AG04449 (cell line): ENCODE measurements around the gene TLE4.
A peak's percentile ranks its signal among the peaks of the same experiment; 100 is the strongest.

Experiments used
- CTCF ChIA-PET: fragments of 350-600 bp; formaldehyde crosslinking; extraction: SDS; loops from one replicate; lab custom pipeline; 2021; ENCODE audit warnings: antibody characterized with exemption; lab: Yijun Ruan, JAX
- POLR2A ChIA-PET: fragments of 400-600, 350-600 bp; formaldehyde crosslinking; extraction: SDS; loops from one replicate; lab custom pipeline; 2020; ENCODE audit warnings: antibody characterized with exemption, inconsistent platforms; lab: Yijun Ruan, JAX
- DNase-seq: peaks from one replicate; pipeline ENCODE4 v3.0.0-alpha.2; 2010; ENCODE audit warnings: low read depth, low spot score
- H3K4me3 ChIP-seq: 2 replicates; pipeline ENCODE4 v1.5.1; 2011; ENCODE audit warnings: low read depth, mild to moderate bottlenecking, control low read depth, low read length
- TF ChIP-seq, protein P1 (sequence below): IDR thresholded peaks from one replicate; pipeline ENCODE4 v1.5.1; 2011; ENCODE audit warnings: mild to moderate bottlenecking, moderate library complexity, low read length, control low read depth, inconsistent platforms; ENCODE audit not compliant: insufficient read depth; ENCODE audit errors: missing control alignments

The TLE4 gene

DNA sequence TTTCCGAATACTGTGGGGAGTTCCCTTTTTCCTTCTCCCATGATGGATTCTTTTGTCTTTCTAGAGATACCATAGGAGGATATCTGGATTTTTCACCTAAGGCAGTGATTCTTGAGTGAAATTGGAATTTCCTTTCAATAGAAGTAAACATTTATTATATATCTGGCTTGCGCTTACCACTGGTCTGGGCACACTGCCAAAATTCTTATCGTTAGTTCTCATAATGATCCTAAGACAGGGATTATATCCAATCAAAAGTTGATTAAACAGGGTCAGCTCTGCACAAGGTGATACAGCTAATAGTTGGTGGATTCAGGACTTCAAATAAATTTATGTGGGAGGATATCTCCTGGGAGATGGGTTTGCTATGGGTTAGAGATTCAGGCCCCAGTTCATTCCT, 9.6 kb downstream of the TLE4 start:
- H3K4me3 ChIP-seq = no peak overlapping the region
- TF ChIP-seq, protein P1, sequence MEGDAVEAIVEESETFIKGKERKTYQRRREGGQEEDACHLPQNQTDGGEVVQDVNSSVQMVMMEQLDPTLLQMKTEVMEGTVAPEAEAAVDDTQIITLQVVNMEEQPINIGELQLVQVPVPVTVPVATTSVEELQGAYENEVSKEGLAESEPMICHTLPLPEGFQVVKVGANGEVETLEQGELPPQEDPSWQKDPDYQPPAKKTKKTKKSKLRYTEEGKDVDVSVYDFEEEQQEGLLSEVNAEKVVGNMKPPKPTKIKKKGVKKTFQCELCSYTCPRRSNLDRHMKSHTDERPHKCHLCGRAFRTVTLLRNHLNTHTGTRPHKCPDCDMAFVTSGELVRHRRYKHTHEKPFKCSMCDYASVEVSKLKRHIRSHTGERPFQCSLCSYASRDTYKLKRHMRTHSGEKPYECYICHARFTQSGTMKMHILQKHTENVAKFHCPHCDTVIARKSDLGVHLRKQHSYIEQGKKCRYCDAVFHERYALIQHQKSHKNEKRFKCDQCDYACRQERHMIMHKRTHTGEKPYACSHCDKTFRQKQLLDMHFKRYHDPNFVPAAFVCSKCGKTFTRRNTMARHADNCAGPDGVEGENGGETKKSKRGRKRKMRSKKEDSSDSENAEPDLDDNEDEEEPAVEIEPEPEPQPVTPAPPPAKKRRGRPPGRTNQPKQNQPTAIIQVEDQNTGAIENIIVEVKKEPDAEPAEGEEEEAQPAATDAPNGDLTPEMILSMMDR = no peak
- CTCF ChIA-PET = no interaction called here
- DNase-seq = no peak
- POLR2A ChIA-PET = interaction anchor here (0.6 to 1.4 kb wide), 2 partner anchors 11 to 30 kb away, joined by 4 read pairs; no protein-coding TSS in a partner anchor

DNA sequence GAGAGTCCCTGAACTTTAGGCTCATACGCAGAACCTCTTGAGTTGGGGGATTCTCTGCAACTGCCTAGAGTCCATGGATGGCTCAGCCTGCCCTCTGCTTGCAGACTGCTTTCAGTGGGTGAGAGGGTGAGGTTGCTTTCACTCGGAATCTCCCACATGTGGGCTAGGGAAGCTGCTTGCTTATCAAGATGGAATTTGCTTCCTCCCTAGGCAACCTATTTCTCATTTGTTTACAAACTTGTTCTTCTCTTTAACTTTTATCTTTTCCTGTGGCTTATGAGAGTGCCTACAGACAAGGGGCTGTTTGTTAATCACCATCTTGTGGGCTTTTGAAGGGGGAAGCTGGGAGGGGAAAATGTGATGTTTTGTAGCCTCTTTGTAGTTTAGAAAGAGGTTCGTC, 10.0 kb downstream of the TLE4 start:
- TF ChIP-seq, protein P1 = peak; percentile 13
- no peak overlapping the region for H3K4me3 ChIP-seq
- peak; percentile 72 for DNase-seq
- POLR2A ChIA-PET = interaction anchor here (0.6 to 1.4 kb wide), 2 partner anchors 11 to 29 kb away, joined by 4 read pairs; no protein-coding TSS in a partner anchor
- CTCF ChIA-PET = interaction anchor here (1.0 to 2.0 kb wide), 2 partner anchors 103 to 452 kb away, joined by 3 to 5 read pairs; no protein-coding TSS in a partner anchor

DNA sequence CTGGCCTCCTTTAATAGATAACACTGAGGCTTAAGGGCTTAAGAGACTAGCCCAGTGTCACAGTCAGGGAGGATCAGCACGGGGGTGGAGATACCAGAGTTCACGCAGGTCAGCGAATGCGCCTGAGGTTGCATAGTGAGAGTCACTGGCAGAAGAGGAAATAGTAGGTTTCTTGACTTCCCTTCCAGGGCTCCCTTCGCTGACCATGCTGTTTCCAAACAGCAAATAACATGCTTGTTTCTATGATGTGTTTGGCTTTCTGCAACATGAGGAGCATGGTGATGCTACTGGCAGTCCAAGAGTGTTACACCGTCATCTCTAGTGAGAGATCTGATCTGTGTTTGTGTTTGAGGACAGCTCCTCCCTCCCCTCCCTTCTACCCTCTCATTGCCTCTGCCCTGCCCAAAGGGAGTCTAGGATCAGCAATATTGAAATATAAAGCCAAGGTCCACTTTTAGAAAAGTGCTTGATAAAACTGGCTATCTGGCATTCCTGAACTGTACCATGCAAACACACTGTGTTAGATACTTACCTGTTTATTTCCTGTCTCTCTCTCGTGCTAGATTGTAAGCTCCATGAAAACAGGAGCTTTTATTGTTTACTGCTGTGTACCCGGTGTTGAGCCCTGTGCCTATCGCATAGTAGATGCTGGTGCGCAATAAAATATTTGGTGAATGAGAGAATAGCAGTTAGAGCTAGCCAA, 12.3 kb downstream of the TLE4 start:
- ChIA-PET POLR2A (interaction anchor here (1.8 kb wide), 1 partner anchor 13 kb away, joined by 5 read pairs; the partner anchor contains the start of gene TLE4), CTCF (no interaction called here)
- DNase-seq = no peak

DNA sequence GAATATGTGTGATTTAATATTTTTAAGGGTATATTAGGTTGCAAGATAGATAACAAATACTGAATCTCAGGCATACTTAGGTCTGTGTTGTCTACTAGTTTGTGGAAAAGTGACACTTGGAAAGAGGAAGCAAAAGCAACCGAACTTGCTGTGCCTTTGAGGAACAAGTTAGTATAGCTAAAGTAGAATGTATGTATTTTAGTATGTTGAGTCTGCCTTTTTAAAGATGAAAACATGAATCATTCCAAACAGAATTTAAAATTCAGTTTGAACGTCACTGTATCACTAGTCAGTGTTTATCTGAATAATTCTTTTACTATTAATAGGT, 12.9 kb downstream of the TLE4 start:
- POLR2A ChIA-PET = interaction anchor here (0.6 to 1.8 kb wide), 2 partner anchors 13 to 26 kb away, joined by 4 to 5 read pairs; partner anchors contain the start of gene TLE4
- no peak for DNase-seq
- TF ChIP-seq, protein P1 = no peak

More for the DNA sequence above, 12.3 kb downstream of the TLE4 start:
- TF ChIP-seq, protein P1 = no peak
- no peak overlapping the region for H3K4me3 ChIP-seq

DNA sequence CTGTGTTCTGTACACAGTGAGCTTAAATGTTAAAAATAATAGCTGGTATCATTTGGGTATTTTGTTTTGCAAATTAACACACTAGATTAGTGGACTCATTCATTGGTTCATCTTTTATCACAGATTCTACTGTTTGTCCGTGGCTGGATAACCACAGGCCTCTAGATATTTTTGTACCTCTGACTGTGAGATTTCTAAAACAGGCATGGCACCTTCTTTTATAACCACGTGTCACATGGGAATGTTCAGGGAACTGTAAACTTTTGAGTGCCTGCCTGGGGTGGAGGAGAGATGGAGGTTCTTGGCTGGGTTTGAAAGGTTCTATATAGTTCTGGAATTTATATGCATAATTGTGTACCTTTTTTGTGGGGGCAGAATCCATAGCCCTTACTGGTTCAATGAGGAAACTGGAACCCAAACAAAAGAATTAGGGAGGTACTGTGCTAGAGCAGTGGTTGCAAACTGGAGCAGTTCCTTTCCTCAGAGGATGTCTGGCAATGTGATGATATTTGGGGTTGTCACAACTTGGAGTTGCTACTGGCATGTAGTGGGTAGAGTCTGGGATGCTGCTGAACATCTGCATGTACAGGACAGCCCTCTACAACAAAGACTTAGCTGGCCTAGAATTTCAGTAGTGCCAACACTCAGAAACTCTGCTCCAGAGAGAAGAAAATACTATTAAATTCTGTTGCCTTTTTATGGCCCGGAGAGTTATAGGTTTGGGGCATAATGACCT, 16.9 kb downstream of the TLE4 start:
- H3K4me3 ChIP-seq = no peak overlapping the region
- ChIA-PET CTCF (no interaction called here), POLR2A (no interaction called here)
- TF ChIP-seq, protein P1 = no peak
- DNase-seq = no peak

More for the DNA sequence above, 12.9 kb downstream of the TLE4 start:
- CTCF ChIA-PET = no interaction called here
- H3K4me3 ChIP-seq = no peak overlapping the region

DNA sequence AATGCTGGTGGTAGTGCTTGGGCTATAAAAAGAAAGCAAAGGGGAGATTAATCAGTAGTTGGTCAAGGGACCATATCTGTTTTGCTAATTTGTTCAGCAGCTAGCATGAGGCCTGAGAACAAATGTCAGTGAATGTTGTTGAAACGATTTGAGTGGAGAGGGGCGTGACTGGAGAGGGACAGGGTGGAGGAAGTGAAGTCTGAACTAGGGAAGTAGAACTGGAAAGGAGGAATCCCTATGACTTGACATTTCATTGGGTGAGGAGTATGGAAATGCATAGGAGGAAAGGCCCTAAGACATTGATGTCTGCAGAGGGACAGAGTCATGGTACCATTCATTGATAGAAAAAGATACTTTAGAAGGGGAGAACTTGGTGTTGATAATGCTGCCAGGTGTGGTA, 19.7 kb downstream of the TLE4 start:
- no peak for DNase-seq
- TF ChIP-seq, protein P1 = no peak
- no peak overlapping the region for H3K4me3 ChIP-seq
- POLR2A ChIA-PET = no interaction called here
- CTCF ChIA-PET = interaction anchor here (1.5 kb wide), 1 partner anchor 8 kb away, joined by 4 read pairs; no protein-coding TSS in a partner anchor
